Smooth muscle cell of the pulmonary artery (primary cell): ENCODE measurements around the gene C16orf46. TPM values are rescaled to one million over a fixed set of nuclear protein-coding genes. Genes with fewer than 3 reads are reported as not detected.

Source experiments
- total RNA-seq: library from RNA; depleted of rRNA; stranded (reverse); fragments of >200 nt; gene quantifications from 2 replicates; pipeline ENCODE4 v1.2.3, GENCODE V29; 2014

The C16orf46 gene, protein sequence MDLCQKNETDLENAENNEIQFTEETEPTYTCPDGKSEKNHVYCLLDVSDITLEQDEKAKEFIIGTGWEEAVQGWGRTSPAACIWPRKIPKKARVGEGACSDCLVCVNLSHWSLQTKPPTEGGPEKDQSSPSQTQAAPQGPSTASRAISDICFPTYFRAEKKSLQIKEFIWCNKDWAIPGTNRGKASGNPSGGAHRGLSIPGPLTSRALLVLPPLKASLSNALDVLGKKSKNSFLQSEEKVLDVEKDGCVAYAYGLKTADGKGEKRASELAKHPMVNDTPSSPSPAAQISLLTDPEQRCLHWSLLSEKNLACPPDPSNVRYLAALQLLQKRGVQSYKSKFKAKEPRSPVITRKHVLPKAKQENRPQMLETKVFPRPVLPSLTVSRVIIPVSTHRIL
- 0.43 and 1.0 TPM in 2 replicates for total RNA-seq

DNA sequence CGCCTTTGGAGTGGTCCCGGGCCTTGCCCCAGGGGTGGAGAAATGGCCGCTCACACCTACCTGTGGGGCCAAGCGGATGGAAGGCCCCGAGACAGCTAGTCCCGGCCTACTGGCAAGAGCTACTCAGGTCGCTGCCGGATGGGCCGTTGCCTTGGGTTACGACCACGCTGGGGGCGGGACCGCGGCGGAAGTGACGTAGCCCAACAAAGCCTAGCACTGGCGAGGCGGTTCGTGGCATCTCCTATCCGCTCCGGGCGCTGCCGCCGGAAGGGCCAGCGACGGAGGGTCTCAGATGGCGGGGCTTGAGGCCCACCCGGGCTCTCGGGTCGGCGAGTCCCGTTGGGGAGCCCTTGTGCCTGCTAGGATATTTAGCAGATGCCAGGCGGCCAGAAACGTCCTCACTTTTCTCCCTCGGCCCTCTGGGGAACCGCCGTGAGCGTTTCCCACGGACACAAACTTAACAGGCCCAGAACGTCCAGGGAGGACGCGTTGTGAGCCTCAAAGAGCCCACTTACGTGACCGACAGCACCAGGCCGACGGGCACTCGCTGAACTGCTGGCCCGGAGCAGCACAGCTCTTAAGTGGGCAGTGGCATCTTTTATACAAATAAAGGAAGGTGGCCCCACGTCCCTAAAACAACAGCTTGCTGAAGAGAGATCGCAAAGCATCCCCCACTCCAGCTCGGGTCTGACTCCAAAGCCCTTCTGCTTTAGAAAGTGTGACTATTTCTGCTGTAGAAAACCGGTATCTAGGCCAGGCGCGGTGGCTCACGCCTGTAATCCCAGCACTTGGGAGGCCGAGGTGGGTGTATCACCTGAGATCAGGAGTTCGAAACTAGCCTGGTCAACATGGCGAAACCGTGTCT, at the start of gene C16orf46:
Gene C16orf46 (minus strand): TSS at position 163 of the 865 bp plus-strand sequence. CDS start 13,283 bp downstream, outside the sequence.

DNA sequence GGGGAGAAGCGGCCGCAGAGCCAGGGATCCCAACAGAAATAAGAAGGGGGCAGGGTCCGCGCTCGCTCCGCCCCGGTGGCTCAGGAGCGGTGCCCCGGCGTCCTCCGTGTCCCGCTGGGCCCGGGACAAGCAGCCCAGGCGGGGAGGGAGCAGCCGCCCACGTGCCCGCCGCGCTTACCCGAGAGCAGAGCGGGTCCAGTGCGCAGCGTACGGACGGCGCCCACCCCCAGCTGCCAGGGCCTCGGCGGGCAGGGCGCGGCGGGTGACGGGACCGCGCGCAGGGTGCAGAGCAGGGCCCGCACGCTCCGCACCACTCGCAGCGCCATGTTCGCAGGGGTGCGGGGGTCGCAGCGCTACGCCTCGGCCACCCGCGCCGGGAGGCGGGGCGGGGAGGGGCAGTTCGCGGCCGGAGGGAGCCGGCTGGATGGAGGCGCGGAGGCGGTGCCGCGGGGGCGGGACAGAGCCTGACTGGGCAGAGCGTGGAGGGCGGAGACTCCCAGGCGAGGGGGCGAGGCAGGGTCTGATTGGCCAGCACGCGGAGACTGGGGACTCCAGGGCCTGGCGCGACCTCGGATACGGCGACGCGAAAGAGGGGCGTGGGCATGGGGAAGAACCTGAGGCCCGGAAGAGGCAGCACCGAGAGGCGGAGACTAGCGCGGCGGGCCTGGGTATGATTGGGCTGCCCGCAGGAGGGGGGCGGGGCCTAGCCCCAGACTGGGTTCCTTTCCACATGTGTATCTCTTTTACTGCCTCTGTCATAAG, 19.1 kb upstream of the C16orf46 start, which contains the start of gene GCSH:
Gene GCSH (minus strand): TSS at position 443 of the 762 bp plus-strand sequence. CDS start 117 bp downstream, at position 326.

DNA sequence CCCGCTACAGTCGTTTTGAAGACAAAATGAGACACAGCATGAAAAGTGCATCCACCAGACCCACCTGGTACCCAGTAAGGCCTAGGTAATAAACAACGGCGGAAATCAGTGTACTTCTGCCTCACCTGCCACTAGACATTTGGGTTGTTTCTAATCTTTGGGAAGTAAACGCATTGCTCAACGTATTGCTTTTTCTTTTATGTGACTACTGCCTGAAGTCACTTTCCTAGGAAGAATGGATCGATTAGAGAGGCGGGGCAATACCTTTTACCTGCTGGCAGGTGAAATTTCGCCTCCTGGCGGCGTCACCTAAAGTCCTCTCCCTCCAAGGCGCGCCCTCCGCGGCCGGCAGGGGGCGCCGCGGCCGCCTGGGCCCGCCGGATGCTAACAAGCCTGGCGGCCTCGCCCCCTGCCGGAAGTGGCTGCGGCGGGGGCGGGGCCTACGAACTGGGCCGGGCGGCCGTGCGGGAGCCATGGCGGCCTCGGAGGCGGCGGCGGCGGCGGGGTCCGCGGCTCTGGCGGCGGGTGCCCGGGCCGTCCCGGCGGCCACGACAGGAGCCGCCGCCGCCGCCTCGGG, 41.6 kb downstream of the C16orf46 start, which contains the start of gene ATMIN:
Gene ATMIN (plus strand): TSS at position 445 of the 577 bp plus-strand sequence. CDS start 29 bp downstream, at position 474.

Other genes starting within 250 kb of the C16orf46 start
- gene CMC2, start 70.4 kb downstream of the C16orf46 start, total RNA-seq, result 29.6 and 30.7 TPM in 2 replicates
- gene CENPN, start 70.0 kb downstream of the C16orf46 start, total RNA-seq, result 14.8 and 24.9 TPM in 2 replicates
- 50.5 and 53.3 TPM in 2 replicates for gene ATMIN, start 41.4 kb downstream of the C16orf46 start, total RNA-seq
- gene GCSH, start 19.2 kb upstream of the C16orf46 start, total RNA-seq, result 8.3 and 14.8 TPM in 2 replicates
- gene BCO1, start 161.5 kb upstream of the C16orf46 start, total RNA-seq, result 0.07 TPM in 1 of 2 replicates, not detected in the other
- 8.3 and 15.6 TPM in 2 replicates for gene GAN, start 237.7 kb upstream of the C16orf46 start, total RNA-seq